Kasumi-1 (cell line): ENCODE results near the gene UQCRC2.
"Not testable (repeated sequence)": the region's sequence is repeated elsewhere in the genome, so short reads cannot be mapped to it uniquely, and the experiment has no call there.

ENCODE experiments used
- DNase-seq, 2 experiments: peaks; one replicate each; lab custom pipeline; 2025; lab: John Stamatoyannopoulos, UW

The UQCRC2 gene

GRCh38 chr16:21952793-21953540 is at the start of gene UQCRC2:
UQCRC2 (plus strand) TSS chr16:21953361; CDS start chr16:21953424, 63 bp downstream.
- peak; percentile 83 to 89 for DNase-seq

DNA sequence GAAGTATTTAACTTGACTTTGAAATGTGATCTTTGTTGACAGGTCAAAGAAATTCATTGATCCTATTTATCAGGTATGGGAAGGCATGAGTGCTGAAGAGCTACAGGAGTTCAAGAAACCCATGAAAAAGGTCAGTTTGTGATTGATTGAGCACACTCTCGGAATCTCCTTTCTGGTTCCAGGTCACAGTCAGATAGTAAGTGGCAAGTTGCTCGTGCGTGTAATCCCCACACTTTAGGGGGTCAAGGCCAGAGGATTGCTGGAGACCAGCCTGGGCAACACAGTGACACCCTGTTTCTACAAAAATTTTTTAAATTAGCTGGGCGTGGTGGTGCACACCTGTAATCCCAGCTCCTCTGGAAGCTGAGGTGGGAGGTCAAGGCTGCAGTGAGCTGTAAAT is 20.5 kb upstream of the UQCRC2 start:
- DNase-seq: not testable (repeated sequence)

DNA sequence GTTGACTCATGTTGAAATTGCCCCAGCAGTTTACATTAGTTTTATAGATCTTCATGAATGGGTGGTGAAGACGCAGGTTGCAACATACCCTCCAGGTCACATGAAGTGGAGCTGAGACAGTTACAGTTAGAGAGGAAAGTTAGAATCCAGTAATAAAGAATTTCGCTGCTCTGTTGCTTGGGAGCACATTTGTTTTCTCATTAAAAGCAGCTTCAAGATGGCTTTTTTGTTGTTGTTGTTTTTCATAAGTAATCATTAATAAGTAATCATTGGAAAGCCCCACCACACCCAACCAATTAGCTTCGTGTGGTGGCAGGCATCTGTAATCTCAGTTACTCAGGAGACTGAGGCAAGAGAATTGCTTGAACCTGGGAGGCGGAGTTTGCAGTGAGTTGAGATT is 19.8 kb upstream of the UQCRC2 start:
- DNase-seq: not testable (repeated sequence)

DNA sequence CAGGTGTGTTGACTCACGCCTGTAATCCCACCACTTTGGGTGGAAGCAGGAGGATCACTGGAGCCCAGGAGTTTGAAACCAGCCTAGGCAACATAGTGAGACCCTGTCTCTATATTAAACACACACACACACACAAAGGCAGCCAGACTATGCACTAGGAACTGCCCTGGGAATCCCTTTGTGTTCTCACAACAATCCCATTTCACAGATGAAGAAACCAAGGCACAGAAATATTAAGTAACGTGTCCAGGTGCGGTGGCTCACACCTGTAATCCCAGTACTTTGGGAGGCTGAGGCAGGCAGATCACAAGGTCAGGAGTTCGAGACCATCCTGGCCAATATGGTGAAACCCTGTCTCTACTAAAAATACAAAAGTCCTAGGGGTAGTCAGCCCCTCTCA is 19.4 kb upstream of the UQCRC2 start:
- not testable (repeated sequence) for DNase-seq

DNA sequence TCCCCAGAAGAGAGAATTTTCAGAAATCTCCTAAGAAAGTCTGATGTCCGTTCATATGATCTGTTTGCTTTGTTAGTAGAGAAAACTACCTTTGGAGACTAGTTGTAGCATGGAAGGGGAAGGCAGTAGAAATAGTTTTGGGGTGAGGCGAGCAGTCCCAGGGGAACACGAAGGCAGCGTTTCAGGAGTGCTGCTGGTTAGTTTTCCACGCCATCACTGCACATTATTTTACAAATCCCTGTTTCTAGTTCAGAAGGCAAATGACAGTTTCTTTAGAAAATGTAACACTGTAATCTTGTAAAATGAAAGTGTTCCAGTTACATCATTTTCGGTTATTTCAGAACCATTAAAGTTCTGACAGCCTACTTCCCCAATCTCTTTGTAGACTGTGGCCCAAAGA is 16.9 kb upstream of the UQCRC2 start:
- DNase-seq: not testable (repeated sequence)

GRCh38 chr16:21937336-21937829 is 15.8 kb upstream of the UQCRC2 start:
- DNase-seq: no peak

DNA sequence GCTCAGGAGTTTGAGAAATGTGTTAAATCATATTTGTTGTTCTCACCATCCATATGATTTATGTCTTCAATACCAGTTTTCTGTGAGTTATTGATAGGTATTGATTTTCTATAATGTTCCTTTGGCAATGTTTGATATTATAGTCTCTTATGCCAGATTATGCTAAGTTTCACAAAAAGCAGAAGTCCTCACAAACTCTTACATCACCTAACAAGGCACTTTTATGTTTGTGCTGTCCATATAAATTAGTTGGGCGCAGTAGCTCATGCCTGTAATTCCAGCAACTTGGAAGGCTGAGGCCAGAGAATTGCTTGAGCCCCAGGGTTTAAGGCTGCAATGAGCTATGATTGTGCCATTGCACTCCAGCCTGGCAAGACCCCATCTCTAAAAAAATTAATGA is 12.6 kb upstream of the UQCRC2 start:
- no peak for DNase-seq

- no peak for DNase-seq
These were observed 9.6 kb upstream of the UQCRC2 start for GRCh38 chr16:21943571-21943970.

DNA sequence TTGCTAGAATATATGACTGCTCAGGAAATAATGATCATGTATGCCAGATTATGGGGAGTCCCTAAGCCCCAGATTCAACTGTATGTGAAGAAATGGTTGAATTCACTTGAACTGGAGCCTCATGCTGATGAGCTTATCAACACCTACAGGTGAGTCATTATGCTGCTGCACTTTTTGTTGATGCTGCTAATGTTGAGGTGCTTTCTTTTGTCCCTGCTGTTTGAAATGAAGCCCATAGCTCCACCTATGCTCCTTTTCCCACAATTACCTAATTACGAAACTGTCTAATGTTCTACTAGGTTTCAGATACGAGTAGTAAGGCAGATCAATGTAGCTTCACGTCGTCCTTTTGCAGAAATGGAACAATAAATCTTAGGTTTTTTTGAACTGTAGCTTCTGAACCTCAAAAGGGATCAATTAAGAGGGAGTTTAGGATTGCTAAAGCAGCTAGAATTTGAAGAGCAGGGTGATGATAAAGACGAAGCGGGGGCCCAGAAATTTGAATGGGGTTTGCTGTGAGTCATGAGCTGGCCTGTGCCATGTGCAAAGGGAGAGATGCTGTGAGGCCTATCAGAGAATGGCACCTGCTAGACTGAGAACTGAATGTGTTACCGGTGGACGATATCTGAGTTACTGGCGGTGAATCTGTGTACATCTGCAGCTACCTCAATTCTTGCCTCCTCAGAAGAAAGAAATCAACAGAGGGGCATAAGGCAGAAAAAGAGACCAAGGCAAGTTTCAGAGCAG is 6.1 kb upstream of the UQCRC2 start:
- no peak for DNase-seq

- no peak for DNase-seq
These were observed 3.4 kb upstream of the UQCRC2 start for GRCh38 chr16:21949713-21950260.

GRCh38 chr16:21950782-21951521 is 2.2 kb upstream of the UQCRC2 start:
- peak; percentile 1 to 41 for DNase-seq

DNA sequence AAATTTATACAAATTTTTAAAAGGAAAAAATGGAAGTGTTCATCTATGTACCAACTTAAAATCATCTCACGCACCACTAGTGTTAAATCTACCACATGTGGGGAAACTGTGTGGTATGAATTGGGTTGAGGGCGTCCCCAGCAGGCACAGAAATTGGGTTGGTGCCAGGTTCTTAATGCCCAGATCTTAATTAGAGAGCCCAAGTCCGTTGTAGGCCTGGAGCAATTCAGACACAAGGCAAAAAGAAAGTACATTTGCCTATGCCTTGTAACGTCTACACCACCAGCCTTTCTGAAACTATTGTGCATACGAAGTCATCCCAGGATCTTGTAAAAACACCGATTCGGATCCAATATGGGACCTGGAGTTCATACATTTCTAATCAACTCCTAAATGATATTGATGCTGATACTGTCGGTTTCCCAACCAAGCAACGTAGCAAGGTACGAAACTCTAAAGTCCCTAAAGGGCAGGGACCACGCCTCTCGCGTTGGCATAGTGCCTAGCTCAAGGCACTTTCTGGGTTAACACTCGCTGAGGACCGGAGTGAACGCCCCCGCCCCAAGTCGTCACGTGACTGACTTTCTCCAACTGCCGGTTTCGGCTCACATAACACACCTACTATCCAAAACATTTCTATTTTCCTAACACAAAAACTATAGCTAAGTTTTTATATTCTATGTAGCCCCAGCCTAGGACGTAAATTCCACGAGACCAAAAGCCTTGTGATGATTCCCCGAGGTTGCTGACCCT is 945 bp upstream of the UQCRC2 start:
- DNase-seq: peak; percentile 19 to 37

GRCh38 chr16:21953541-21953902 is 361 bp downstream of the UQCRC2 start:
- DNase-seq: no peak

DNA sequence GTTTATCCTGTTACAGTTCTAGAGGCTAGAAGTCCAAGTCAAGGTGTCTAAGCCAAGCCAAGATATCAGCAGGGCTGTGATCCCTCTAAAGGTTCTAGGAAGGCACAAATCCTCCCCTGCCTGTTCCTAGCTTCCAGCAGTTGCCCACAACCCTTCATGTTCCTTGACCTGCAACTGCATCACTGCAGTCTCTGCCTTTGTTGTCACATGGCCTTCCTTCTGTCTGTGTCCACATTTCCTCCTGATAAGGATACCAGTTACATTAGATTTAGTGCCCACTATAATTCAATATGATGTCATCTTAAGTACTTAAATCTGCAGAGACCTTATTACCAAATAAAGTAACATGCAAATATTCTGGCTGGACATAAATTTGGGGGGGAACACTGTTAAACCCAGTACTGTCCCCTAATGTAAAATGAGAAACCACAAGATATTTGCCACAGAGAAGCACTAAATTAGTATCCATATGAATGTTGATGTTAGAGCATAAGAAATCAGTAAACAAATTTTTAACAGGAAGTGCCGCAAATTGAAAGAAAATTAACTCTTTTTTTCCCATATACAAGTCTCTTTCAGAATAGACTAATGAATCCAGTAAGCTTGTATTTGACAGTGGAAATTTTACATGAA is 4.7 kb downstream of the UQCRC2 start:
- DNase-seq: no peak

DNA sequence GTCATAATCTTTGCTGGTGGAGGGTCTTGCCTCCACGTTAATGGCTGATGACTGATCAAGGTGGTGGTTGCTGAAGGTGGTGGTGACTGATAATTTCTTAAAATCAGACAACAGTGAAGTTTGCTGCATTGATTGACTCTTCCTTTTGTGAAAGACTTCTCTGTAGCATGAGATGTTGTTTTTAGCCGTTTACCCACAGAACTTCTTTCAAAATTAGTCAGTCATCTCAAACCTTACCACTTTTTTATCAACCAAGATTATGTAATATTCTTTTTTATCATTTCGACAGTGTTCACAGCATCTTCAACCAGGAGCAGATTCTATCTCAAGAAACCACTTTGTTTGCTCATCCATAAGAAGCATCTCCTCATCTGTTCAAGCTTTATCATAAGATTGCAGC is 5.9 kb downstream of the UQCRC2 start:
- DNase-seq: no peak

DNA sequence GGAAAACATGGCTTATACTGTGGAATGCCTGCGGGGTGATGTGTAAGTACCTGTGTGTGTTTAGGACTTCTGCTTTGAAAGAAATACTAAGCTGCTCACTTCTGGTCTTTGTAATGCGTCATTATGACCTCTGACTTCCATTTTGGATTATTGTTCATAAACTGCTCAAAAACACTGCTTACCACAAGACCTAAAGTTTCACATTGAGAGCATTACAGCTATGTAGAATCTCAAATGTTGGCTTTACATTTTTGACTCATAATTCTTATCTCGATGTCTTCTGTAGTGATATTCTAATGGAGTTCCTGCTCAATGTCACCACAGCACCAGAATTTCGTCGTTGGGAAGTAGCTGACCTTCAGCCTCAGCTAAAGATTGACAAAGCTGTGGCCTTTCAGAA is 9.3 kb downstream of the UQCRC2 start:
- no peak for DNase-seq

- DNase-seq: no peak
These were observed 10.7 kb downstream of the UQCRC2 start for GRCh38 chr16:21963887-21964286.

DNA sequence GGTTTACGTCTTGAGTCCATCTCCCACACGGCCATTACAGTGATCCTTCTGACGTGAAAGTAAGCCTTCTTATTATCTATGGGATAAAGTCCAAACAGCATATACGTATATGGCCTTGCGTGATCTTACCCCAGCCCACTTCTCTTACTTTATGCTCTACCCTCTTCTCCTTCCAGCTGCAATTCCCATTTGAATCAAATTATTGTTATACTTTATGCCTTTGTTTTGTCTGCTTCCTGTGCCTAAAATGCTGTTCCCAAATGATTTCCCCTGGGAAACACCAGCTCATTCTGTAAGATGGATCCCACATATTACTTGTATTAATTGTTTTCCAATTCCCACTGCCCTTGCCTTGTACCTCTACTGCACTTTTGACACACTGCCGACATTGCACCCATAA is 11.2 kb downstream of the UQCRC2 start:
- no peak for DNase-seq

DNA sequence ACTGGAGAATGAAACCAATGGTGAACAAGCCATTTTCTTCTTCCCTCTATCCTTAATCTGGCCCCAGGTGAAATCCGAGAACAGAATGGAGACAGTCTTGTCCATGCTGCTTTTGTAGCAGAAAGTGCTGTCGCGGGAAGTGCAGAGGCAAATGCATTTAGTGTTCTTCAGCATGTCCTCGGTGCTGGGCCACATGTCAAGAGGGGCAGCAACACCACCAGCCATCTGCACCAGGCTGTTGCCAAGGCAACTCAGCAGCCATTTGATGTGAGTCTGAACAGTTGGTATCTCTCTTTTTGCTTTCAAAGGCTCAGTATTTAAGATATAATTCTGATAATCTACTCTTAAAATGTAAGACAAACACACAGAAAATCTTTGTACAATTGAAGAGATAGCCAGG is 18.7 kb downstream of the UQCRC2 start:
- DNase-seq: no peak

- no peak for DNase-seq
These were observed 20.8 kb downstream of the UQCRC2 start for GRCh38 chr16:21973945-21974344.

- DNase-seq: no peak
These were observed 26.9 kb downstream of the UQCRC2 start for GRCh38 chr16:21980032-21980431.
